GM19395 (cell line): Measurements from ENCODE around the gene ARHGEF19.

Source experiments
- ATAC-seq: cut with Tn5 transposase; IDR thresholded peaks from one replicate; pipeline ENCODE4 v1.9.1; 2021; ENCODE audit warnings: mild to moderate bottlenecking, moderate library complexity; ENCODE audit not compliant: unreplicated experiment

Gene ARHGEF19

GRCh38 chr1:16244650-16245285 is 32.3 kb upstream of the ARHGEF19 start:
- ATAC-seq, result no peak

- no peak for ATAC-seq
These were observed 31.6 kb upstream of the ARHGEF19 start for GRCh38 chr1:16243936-16244649.

- no peak for ATAC-seq
These were observed 30.8 kb upstream of the ARHGEF19 start for GRCh38 chr1:16243215-16243610.

GRCh38 chr1:16242556-16243214 is 30.2 kb upstream of the ARHGEF19 start:
- no peak for ATAC-seq

GRCh38 chr1:16241221-16241708 is 28.8 kb upstream of the ARHGEF19 start:
- no peak for ATAC-seq

- ATAC-seq, result no peak
These were observed 27.6 kb upstream of the ARHGEF19 start for GRCh38 chr1:16239972-16240491.

- peak; percentile 6 for ATAC-seq
These were observed 24.9 kb upstream of the ARHGEF19 start for GRCh38 chr1:16237343-16237830.

- peak; percentile 79 for ATAC-seq
These were observed 24.3 kb upstream of the ARHGEF19 start, which contains the start of gene CPLANE2 for GRCh38 chr1:16236511-16237342. CPLANE2 (minus strand) TSS chr1:16237183; CDS start chr1:16236742, 441 bp downstream.

GRCh38 chr1:16235944-16236510 is 23.6 kb upstream of the ARHGEF19 start:
- ATAC-seq, result peak; percentile 50

GRCh38 chr1:16235347-16235746 is 22.9 kb upstream of the ARHGEF19 start:
- no peak for ATAC-seq

GRCh38 chr1:16233431-16233830 is 21.0 kb upstream of the ARHGEF19 start:
- ATAC-seq, result no peak

GRCh38 chr1:16232316-16232710 is 19.9 kb upstream of the ARHGEF19 start:
- ATAC-seq, result no peak

GRCh38 chr1:16231331-16232315 is 19.2 kb upstream of the ARHGEF19 start:
- no peak for ATAC-seq

- ATAC-seq, result no peak
These were observed 18.3 kb upstream of the ARHGEF19 start for GRCh38 chr1:16230744-16231143.

GRCh38 chr1:16229976-16230740 is 17.7 kb upstream of the ARHGEF19 start:
- no peak for ATAC-seq

- no peak for ATAC-seq
These were observed 14.2 kb upstream of the ARHGEF19 start for GRCh38 chr1:16226490-16227179.

GRCh38 chr1:16226129-16226489 is 13.7 kb upstream of the ARHGEF19 start:
- no peak for ATAC-seq

- ATAC-seq, result no peak
These were observed 12.0 kb upstream of the ARHGEF19 start for GRCh38 chr1:16224472-16224871.
